GM20000 (cell line): ENCODE data around the gene ESM1.

Experiments used
- DNase-seq: peaks from one replicate; pipeline ENCODE4 v3.0.0; 2012; ENCODE audit warnings: low spot score
- TF ChIP-seq, protein P1 (sequence below): IDR thresholded peaks from 2 replicates; pipeline ENCODE4 v1.5.1; 2012; ENCODE audit warnings: mild to moderate bottlenecking, control low read depth; ENCODE audit errors: extremely low read depth, missing control alignments

ESM1 gene

DNA sequence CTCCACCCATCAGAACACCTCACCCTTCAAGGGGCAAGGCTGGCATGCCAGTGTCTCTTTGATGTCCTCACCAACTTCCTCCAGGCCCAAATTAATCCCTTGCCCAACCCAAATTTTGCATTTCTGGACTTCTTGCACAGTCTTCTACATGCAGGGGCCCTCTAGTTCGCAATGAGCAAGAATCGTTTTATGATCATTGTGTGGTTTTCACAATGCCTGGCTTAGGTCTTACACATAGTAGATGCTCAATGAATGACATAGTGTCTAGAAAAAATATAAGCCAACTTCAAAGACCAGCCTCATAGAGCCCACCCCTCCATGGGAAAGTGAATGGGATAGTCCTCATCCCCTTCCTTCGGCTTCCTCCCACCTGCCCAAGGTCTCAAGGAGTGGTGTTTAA is 9.8 kb upstream of the ESM1 start:
- DNase-seq = no peak
- TF ChIP-seq, protein P1, sequence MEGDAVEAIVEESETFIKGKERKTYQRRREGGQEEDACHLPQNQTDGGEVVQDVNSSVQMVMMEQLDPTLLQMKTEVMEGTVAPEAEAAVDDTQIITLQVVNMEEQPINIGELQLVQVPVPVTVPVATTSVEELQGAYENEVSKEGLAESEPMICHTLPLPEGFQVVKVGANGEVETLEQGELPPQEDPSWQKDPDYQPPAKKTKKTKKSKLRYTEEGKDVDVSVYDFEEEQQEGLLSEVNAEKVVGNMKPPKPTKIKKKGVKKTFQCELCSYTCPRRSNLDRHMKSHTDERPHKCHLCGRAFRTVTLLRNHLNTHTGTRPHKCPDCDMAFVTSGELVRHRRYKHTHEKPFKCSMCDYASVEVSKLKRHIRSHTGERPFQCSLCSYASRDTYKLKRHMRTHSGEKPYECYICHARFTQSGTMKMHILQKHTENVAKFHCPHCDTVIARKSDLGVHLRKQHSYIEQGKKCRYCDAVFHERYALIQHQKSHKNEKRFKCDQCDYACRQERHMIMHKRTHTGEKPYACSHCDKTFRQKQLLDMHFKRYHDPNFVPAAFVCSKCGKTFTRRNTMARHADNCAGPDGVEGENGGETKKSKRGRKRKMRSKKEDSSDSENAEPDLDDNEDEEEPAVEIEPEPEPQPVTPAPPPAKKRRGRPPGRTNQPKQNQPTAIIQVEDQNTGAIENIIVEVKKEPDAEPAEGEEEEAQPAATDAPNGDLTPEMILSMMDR = no peak

DNA sequence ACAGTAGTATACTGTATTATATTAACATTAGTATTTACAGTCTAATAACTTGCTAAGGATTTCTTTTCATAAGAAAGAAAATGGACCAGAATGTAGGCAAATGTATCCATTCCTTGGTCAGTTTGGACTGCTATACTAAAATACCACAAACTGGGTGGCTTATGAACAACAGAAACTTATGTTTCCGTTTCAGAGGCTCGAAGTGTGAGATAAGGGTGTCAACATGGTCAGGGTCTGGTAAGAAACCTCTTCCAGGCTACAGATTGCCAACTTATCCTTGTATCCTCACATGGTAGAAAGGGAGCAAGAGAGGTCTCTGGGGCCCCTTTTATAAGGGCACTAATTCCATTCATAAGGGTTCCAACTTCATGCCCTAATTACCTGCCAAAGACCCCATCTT is 9.2 kb upstream of the ESM1 start:
- no peak for DNase-seq
- TF ChIP-seq, protein P1 = no peak

DNA sequence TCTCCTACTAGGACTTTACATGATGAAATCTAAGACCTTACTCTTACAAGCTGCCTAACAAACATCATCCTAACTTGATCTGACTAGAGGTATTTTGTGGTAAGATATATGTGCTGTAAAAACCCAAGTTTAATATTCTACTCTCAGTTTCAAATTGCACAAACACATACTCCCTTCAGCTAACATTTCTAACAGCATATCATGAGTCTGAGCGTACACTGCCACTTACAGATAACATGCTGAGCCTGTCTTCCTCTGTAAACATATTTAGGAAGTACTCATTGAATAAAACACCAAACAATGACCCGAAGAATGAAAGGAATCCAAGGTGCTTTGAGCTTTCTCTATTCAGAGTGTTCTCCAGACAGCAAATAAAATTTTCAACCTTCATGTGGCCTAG is 7.9 kb upstream of the ESM1 start:
- TF ChIP-seq, protein P1 = no peak
- no peak for DNase-seq

DNA sequence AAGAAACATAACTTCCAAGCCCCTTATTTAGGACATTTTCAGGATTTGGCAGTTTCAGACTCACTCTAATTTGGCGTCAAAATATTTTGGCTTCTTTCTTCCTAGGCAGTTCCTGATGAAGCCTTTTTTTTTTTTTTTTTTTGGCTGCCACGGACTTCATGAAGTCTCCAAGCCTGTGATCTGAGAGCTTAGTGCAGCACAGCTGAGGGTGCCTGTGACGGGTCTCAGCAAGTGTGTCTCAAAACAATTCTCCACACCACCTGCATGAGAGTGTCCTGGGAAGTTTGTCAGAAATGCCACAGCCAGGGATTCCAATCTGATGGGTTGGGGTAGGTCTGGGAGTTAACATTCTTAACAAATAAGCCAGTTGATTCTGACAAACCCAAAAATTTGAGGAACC is 6.0 kb upstream of the ESM1 start:
- DNase-seq = no peak
- TF ChIP-seq, protein P1 = no peak

DNA sequence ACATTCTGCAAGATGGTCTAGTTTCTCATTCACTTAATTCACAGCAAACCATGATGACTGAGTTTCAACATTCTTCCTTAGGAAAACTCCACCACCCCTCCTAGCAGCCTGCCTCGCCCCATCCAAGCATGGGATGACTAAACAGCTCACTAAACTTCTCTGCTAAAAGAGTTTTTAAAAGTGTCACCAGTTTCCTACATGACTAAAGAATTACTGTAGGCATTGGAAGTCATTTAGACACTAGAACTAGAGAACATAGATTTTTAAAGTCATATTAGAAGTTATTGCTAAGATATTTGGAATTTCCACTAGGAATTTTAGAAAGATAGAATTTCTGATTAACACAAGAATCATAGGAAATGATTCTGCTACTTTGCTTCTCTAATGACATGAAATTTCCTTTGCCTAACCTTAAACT is 5.5 kb upstream of the ESM1 start:
- no peak for DNase-seq
- TF ChIP-seq, protein P1 = no peak

DNA sequence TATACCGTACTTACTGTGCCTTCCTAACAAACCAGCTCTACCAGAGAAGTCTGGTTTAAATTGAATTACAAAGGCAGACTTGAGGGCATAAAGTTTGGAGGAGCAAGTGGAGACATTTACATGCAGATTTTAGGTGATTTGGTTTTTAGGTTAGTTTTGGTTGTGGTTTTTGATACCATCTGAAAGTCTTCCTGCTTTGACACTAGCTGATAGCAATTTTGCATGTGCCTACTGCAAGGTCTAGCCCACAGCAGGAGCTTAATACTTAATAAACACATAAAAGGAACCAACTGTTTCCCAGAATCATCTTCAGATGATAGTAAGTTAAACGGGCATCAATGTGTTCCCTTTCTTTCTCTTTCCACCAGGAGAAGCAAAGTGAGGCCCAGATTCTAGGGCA is 3.4 kb upstream of the ESM1 start:
- TF ChIP-seq, protein P1 = no peak
- DNase-seq = no peak

DNA sequence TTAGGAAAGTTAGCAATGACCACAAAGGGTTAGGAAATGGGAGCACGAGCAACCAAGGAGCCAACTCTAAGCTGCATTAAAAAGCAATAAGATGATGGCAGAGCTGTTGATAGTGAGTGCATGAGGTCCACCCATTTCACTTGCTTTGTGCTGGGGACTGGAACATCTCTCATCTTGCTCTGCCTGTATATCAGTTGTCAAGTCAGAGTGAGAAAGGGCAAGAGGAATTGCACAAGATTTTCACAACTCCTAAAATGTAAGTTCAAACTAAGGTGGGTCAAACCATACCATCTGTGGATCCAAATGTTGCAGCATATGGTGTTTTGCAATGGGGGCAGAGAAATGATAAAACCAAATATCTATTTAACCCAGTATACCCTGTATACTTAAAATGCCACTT is 2.8 kb upstream of the ESM1 start:
- TF ChIP-seq, protein P1 = no peak
- DNase-seq = no peak
